DND-41 (cell line): Measurements from ENCODE around the gene CCDC148.

Source experiments
- ATAC-seq: fragments of 200-7000 bp; cut with Tn5 transposase; 3 replicates; pipeline ENCODE4 v1.9.1; 2021; ENCODE audit warnings: low read depth; ENCODE audit not compliant: insufficient read depth
- DNase-seq: peaks from one replicate; pipeline ENCODE4 v3.0.0-alpha.2; 2020
- H2AFZ ChIP-seq: 2 replicates; pipeline ENCODE4 v1.6.0; 2012; ENCODE audit warnings: low read depth, low read length
- H3K27ac ChIP-seq: 2 replicates; pipeline ENCODE4 v1.5.1; 2012; ENCODE audit warnings: low read length, inconsistent platforms
- H3K27me3 ChIP-seq: fragments of 200-600 bp; sonication (generic); 2 replicates; pipeline ENCODE4 v1.6.0; 2012; ENCODE audit warnings: low read length, mild to moderate bottlenecking, inconsistent platforms; ENCODE audit not compliant: insufficient read depth, poor library complexity
- H3K36me3 ChIP-seq: 2 replicates; pipeline ENCODE4 v1.5.1; 2012; ENCODE audit warnings: low read length, inconsistent platforms; ENCODE audit not compliant: insufficient read depth
- H3K4me1 ChIP-seq: 2 replicates; pipeline ENCODE4 v1.5.1; 2012; ENCODE audit warnings: mild to moderate bottlenecking, low read length; ENCODE audit not compliant: insufficient read depth
- H3K4me2 ChIP-seq: 2 replicates; pipeline ENCODE4 v1.6.0; 2012; ENCODE audit warnings: mild to moderate bottlenecking, moderate library complexity, low read length, inconsistent platforms; ENCODE audit not compliant: insufficient read depth
- H3K4me3 ChIP-seq, 2 experiments: fragments of 200-600 bp in 1 of 2; shearing (Covaris generic) in 1 of 2; 2 replicates each; pipeline ENCODE4 v1.5.1; 2012 to 2016; ENCODE audit warnings: inconsistent platforms in 2 of 2, low read length in 2 of 2, mild to moderate bottlenecking in 2 of 2, low read depth in 1 of 2, moderate library complexity in 1 of 2
- H3K79me2 ChIP-seq: 2 replicates; pipeline ENCODE4 v1.6.0; 2012; ENCODE audit warnings: low read length, inconsistent platforms; ENCODE audit not compliant: insufficient read depth
- H3K9ac ChIP-seq: 2 replicates; pipeline ENCODE4 v1.6.0; 2012; ENCODE audit warnings: low read depth, mild to moderate bottlenecking, inconsistent platforms, low read length, moderate library complexity
- H3K9me3 ChIP-seq: 2 replicates; pipeline ENCODE4 v1.5.1; 2012; ENCODE audit warnings: low read length, moderate library complexity, mild to moderate bottlenecking, inconsistent platforms; ENCODE audit not compliant: insufficient read depth, severe bottlenecking
- H4K20me1 ChIP-seq: 2 replicates; pipeline ENCODE4 v1.6.0; 2012; ENCODE audit warnings: low read length; ENCODE audit not compliant: insufficient read depth
- EZH2 ChIP-seq: IDR thresholded peaks from 3 replicates; pipeline ENCODE4 v1.6.1; 2012; ENCODE audit warnings: borderline replicate concordance, low read depth, mild to moderate bottlenecking, moderate library complexity, low read length, inconsistent platforms; ENCODE audit not compliant: severe bottlenecking
- TF ChIP-seq, protein P1 (sequence below): IDR thresholded peaks from 2 replicates; pipeline ENCODE4 v1.5.1; 2012; ENCODE audit warnings: borderline replicate concordance, low read length, moderate library complexity, mild to moderate bottlenecking; ENCODE audit not compliant: poor library complexity, severe bottlenecking; ENCODE audit errors: extremely low read depth

Gene CCDC148

DNA sequence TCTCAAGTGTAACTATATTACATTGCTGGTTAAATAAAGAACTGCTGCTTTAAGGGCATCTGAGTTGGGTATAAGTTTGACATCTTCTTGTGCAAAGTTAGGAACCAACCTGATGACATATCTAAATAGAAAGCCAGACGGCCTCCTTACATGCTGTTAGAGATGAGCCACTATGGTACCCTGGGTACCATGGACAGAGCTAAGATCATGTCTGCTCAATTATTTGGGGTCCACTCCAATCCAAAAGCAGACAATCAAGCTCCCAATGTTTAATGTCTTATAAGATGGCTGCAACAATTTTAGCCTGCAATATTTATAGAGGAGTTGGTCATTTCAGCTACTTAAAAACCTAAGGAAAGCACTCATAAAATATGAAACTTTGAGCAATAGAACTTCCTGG is 268.6 kb downstream of the CCDC148 start:
- no peak for ATAC-seq
- Histone ChIP-seq H2AFZ (no peak overlapping the region), H3K4me2 (no peak overlapping the region), H4K20me1 (no peaks in the 10 kb centered on the region), H3K27me3 (peaks cover 4% of the 10 kb centered on the region), H3K4me3 (no peak overlapping the region), H3K9me3 (no peaks in the 10 kb centered on the region), H3K27ac (no peak overlapping the region), H3K4me1 (no peaks in the 10 kb centered on the region), H3K36me3 (no peaks in the 10 kb centered on the region), H3K9ac (no peak overlapping the region), H3K79me2 (no peaks in the 10 kb centered on the region)
- no peak for DNase-seq
- TF ChIP-seq EZH2, result no peak
- TF ChIP-seq, protein P1, sequence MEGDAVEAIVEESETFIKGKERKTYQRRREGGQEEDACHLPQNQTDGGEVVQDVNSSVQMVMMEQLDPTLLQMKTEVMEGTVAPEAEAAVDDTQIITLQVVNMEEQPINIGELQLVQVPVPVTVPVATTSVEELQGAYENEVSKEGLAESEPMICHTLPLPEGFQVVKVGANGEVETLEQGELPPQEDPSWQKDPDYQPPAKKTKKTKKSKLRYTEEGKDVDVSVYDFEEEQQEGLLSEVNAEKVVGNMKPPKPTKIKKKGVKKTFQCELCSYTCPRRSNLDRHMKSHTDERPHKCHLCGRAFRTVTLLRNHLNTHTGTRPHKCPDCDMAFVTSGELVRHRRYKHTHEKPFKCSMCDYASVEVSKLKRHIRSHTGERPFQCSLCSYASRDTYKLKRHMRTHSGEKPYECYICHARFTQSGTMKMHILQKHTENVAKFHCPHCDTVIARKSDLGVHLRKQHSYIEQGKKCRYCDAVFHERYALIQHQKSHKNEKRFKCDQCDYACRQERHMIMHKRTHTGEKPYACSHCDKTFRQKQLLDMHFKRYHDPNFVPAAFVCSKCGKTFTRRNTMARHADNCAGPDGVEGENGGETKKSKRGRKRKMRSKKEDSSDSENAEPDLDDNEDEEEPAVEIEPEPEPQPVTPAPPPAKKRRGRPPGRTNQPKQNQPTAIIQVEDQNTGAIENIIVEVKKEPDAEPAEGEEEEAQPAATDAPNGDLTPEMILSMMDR, result no peak

DNA sequence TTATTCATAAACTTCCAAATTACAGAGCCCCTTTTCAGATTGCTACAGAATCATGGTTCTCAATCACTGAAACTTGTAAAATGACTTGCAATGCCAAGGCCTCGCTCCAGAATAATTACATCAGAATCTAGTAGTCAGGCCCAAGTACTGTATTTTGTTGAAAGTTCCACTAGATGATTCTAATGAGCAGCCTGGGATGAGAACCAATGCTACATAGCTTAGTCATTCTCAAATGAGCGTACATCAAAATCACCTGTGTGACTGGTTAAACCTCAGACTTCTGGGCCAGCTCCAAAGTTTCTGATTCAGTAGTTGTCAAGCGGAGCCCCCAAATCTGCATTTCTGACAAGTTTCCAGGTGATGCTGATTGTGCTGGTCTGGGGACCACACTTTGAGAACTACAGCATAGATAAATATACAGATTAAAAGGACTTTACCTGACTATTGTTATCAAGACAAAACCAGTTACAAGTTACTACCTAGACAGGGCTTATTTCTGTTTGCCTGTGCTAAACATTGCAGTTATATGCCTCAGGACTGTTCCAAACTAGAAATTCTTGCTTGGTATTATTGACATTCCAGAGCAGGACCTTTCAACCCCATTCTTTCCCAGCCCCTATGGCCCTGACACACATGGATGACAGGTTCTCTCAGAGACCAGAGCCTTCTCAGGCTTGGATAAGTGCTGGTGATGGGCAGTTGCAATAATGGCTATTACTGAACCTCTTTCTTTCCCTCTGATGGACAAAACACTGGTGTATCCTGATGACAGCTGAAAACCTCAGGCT is 271.8 kb downstream of the CCDC148 start:
- TF ChIP-seq, protein P1, result no peak
- TF ChIP-seq EZH2, result no peak
- H3K9ac ChIP-seq, result no peak overlapping the region
- H3K27ac ChIP-seq, result no peak overlapping the region
- H3K27me3 ChIP-seq, result peaks cover 3% of the 10 kb centered on the region
- no peaks in the 10 kb centered on the region for H3K36me3 ChIP-seq
- no peak overlapping the region for H3K4me2 ChIP-seq
- no peaks in the 10 kb centered on the region for H3K79me2 ChIP-seq
- no peak overlapping the region for H2AFZ ChIP-seq
- H3K4me1 ChIP-seq, result no peaks in the 10 kb centered on the region
- DNase-seq (no peak), ATAC-seq (no peak)
- no peaks in the 10 kb centered on the region for H4K20me1 ChIP-seq
- no peaks in the 10 kb centered on the region for H3K9me3 ChIP-seq
- H3K4me3 ChIP-seq, result no peak overlapping the region

DNA sequence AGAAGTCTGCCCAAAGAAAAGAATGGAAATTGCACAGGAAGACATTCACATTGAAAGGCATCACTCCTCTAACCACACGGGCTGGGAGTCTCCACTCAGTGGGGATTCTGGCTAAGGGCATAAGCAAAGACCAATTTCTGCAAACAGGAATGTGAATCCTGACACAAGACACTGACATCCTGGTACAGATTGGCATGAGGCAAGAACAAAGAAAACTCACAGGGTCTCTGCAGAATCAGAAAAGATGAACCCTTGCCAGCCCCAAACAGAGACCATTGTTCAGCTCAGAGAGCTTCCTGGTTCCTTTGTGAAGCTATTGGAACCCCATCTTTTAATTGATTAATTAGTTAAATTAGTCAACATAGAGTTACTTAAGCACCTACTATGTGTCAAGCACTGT is 272.6 kb downstream of the CCDC148 start:
- no peaks in the 10 kb centered on the region for H3K4me1 ChIP-seq
- H3K27me3 ChIP-seq, result peaks cover 3% of the 10 kb centered on the region
- no peaks in the 10 kb centered on the region for H3K36me3 ChIP-seq
- H3K79me2 ChIP-seq, result no peaks in the 10 kb centered on the region
- TF ChIP-seq, protein P1, result no peak
- no peak for TF ChIP-seq EZH2
- no peak overlapping the region for H3K4me2 ChIP-seq
- H2AFZ ChIP-seq, result no peak overlapping the region
- DNase-seq (no peak), ATAC-seq (no peak)
- H3K4me3 ChIP-seq, result no peak overlapping the region
- no peak overlapping the region for H3K9ac ChIP-seq
- H3K9me3 ChIP-seq, result no peaks in the 10 kb centered on the region
- H3K27ac ChIP-seq, result no peak overlapping the region
- H4K20me1 ChIP-seq, result no peaks in the 10 kb centered on the region
